ENCODE measurements around the gene NFKBIB. TPM values are rescaled to one million over a fixed set of nuclear protein-coding genes. Genes with fewer than 3 reads are reported as not detected.

NFKBIB gene
- total RNA-seq, 1 experiment from 2014 or later = 29.7 TPM

- Histone ChIP-seq H3K4me1 (no peaks in the 10 kb centered on the region), H3K36me3 (no peaks in the 10 kb centered on the region), H3K27ac (no peak overlapping the region), H3K4me3 (no peak overlapping the region), H3K27me3 (no peaks in the 10 kb centered on the region), H3K9me3 (replicated peaks) (no peaks in the 10 kb centered on the region)
- no peak for DNase-seq
Observed at GRCh38 chr19:38942471-38943181, 42.9 kb downstream of the NFKBIB start.

DNA sequence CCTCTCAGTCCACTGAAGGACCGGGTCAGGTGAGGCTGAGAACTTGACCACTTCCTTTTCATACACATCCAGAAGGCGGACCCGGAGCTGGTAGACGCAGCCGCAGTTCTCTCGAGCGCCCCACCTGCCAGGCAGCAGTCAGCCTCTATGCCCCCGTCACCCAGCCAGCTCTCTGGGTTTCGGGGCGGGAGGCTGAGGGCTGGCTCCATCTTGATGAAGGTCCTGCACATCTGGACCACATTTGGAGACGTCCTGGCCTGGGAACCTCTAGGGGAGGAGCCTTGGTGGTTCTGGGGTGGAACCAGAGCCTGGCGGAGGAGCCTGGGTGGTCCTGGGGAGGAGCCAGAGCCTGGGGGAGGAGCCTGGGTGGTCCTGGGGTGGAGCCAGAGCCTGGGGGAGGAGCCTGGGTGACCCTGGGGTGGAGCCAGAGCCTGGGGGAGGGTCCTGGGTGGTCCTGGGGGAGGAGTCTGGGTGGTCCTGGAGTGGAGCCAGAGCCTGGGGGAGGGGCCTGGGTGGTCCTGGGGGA is 45.3 kb downstream of the NFKBIB start:
- Histone ChIP-seq H3K36me3 (no peaks in the 10 kb centered on the region), H3K9me3 (replicated peaks) (no peaks in the 10 kb centered on the region), H3K27ac (no peak overlapping the region), H3K4me3 (no peak overlapping the region), H3K27me3 (no peaks in the 10 kb centered on the region), H3K4me1 (no peaks in the 10 kb centered on the region)
- DNase-seq = no peak

DNA sequence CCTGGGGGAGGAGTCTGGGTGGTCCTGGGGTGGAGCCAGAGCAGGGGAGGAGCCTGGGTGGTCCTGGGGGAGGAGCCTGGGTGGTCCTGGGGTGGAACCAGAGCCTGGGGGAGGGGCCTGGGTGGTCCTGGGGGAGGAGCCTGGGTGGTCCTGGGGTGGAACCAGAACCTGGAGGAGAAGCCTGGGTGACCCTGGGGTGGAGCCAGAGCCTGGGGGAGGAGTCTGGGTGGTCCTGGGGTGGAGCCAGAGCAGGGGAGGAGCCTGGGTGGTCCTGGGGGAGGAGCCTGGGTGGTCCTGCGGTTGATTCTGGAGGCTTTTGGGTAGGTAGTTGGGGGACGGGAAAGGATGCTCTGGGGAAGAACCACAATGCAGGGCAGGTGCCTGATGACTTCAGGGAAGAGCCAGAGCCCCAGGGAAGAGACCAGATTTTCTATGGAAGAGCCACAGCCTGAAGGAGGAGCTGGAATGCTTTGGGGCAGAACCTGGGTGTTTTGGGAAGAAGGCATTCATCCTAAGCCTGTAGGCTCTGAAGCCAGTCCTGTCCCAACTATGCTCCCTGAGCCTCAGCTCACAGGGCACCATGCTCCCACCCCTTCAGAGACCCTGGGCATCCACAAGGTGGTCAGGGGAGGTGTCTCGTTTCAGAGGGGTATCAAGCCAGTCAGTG is 45.9 kb downstream of the NFKBIB start:
- Histone ChIP-seq H3K36me3 (no peaks in the 10 kb centered on the region), H3K27me3 (no peaks in the 10 kb centered on the region), H3K4me3 (no peak overlapping the region), H3K27ac (no peak overlapping the region), H3K4me1 (no peaks in the 10 kb centered on the region), H3K9me3 (replicated peaks) (no peaks in the 10 kb centered on the region)
- no peak for DNase-seq

DNA sequence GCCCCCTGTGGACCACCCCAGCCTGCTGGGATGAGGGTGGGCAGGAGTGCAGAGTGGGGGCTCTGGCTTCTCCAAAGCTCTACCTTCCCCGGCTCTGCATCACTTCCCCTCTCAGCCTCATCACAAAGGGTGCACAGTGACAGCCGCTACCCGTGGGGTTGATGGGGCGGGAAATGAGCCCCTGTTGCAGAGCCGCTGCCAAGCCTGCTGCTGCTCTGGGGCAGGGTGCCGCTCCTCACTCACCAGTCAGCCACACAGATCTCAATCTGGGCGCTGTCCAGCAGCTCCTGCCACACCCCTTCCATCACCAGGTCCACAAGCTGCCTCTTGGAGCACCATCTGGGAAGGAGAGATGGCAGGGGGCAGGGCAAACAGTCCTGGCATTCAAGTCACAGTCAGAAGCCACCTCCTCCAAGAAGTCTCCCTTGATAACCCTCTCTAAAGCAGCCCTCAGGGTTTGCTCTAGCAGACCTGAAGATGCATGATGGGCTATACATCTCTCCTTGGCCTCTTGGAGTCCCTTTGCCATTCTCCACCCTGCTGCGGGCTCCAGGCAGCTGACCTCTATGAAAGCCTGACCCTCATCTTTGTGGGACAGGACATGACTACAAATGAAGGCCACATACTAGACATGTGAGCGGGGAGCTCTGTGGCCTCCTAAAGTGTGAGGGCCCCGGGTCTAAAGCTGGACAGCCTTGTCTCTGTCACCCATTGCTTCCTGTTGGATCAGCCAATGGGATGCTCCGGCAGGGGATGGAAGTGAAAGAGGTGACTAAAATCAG is 46.7 kb downstream of the NFKBIB start:
- Histone ChIP-seq H3K27ac (no peak overlapping the region), H3K36me3 (no peaks in the 10 kb centered on the region), H3K4me1 (no peaks in the 10 kb centered on the region), H3K27me3 (no peaks in the 10 kb centered on the region), H3K9me3 (replicated peaks) (no peaks in the 10 kb centered on the region), H3K4me3 (no peak overlapping the region)
- no peak for DNase-seq

GRCh38 chr19:38949580-38950367 is 50.0 kb downstream of the NFKBIB start:
- DNase-seq = no peak
- H3K4me1 ChIP-seq = no peaks in the 10 kb centered on the region
- no peak overlapping the region for H3K27ac ChIP-seq
- no peaks in the 10 kb centered on the region for H3K27me3 ChIP-seq
- no peak overlapping the region for H3K4me3 ChIP-seq
- no peaks in the 10 kb centered on the region for H3K36me3 ChIP-seq
- H3K9me3 ChIP-seq (replicated peaks) = no peaks in the 10 kb centered on the region

- H3K9me3 ChIP-seq (replicated peaks) = no peaks in the 10 kb centered on the region
Observed at GRCh38 chr19:38951187-38951586, 51.4 kb downstream of the NFKBIB start.

GRCh38 chr19:38952395-38953165 is 52.8 kb downstream of the NFKBIB start:
- no peak overlapping the region for H3K4me3 ChIP-seq
- H3K27me3 ChIP-seq = no peaks in the 10 kb centered on the region
- peak; percentile 69 to 87 for DNase-seq
- no peaks in the 10 kb centered on the region for H3K36me3 ChIP-seq
- H3K9me3 ChIP-seq (replicated peaks) = no peaks in the 10 kb centered on the region
- H3K4me1 ChIP-seq = no peaks in the 10 kb centered on the region
- no peak overlapping the region for H3K27ac ChIP-seq

More at GRCh38 chr19:38951187-38951586, 51.4 kb downstream of the NFKBIB start:
- H3K27ac ChIP-seq = no peak overlapping the region
- H3K4me3 ChIP-seq = no peak overlapping the region
- no peaks in the 10 kb centered on the region for H3K36me3 ChIP-seq
- no peaks in the 10 kb centered on the region for H3K27me3 ChIP-seq
- DNase-seq = no peak
- H3K4me1 ChIP-seq = no peaks in the 10 kb centered on the region

GRCh38 chr19:38953677-38954076 is 53.9 kb downstream of the NFKBIB start:
- Histone ChIP-seq H3K4me1 (no peaks in the 10 kb centered on the region), H3K36me3 (no peaks in the 10 kb centered on the region), H3K4me3 (no peak overlapping the region), H3K27me3 (no peaks in the 10 kb centered on the region), H3K27ac (no peak overlapping the region), H3K9me3 (replicated peaks) (no peaks in the 10 kb centered on the region)
- no peak for DNase-seq

GRCh38 chr19:38956264-38956663 is 56.5 kb downstream of the NFKBIB start:
- no peaks in the 10 kb centered on the region for H3K9me3 ChIP-seq (replicated peaks)
- no peak overlapping the region for H3K4me3 ChIP-seq
- no peak for DNase-seq
- H3K27me3 ChIP-seq = no peaks in the 10 kb centered on the region
- no peaks in the 10 kb centered on the region for H3K4me1 ChIP-seq
- no peaks in the 10 kb centered on the region for H3K36me3 ChIP-seq
- H3K27ac ChIP-seq = no peak overlapping the region

- no peaks in the 10 kb centered on the region for H3K27me3 ChIP-seq
- DNase-seq = no peak
- no peaks in the 10 kb centered on the region for H3K9me3 ChIP-seq (replicated peaks)
- H3K4me1 ChIP-seq = no peaks in the 10 kb centered on the region
- H3K27ac ChIP-seq = no peak overlapping the region
- H3K36me3 ChIP-seq = no peaks in the 10 kb centered on the region
- H3K4me3 ChIP-seq = no peak overlapping the region
Observed at GRCh38 chr19:38958301-38958700, 58.5 kb downstream of the NFKBIB start.

Other genes with a start within 250 kb of the NFKBIB start
- gene CAPN12, start 155.5 kb upstream of the NFKBIB start, total RNA-seq (2014; rRNA removed; shearing (Covaris generic)) = not detected in 2 replicates
- gene LGALS7, start 126.5 kb upstream of the NFKBIB start, total RNA-seq (2014; rRNA removed; shearing (Covaris generic)) = 0.28 and 0.71 TPM in 2 replicates
- not detected in 2 replicates for gene LGALS7B, start 110.8 kb upstream of the NFKBIB start, total RNA-seq (2014; rRNA removed; shearing (Covaris generic))
- 0.06 and 0.66 TPM in 2 replicates for gene LGALS4, start 87.0 kb upstream of the NFKBIB start, total RNA-seq (2014; rRNA removed; shearing (Covaris generic))
- 55.8 and 64.6 TPM in 2 replicates for gene ECH1, start 68.2 kb upstream of the NFKBIB start, total RNA-seq (2014; rRNA removed; shearing (Covaris generic))
- gene HNRNPL, start 50.0 kb upstream of the NFKBIB start, total RNA-seq (2014; rRNA removed; shearing (Covaris generic)) = 454 and 471 TPM in 2 replicates
- 0.35 and 0.79 TPM in 2 replicates for gene RINL, start 21.7 kb upstream of the NFKBIB start, total RNA-seq (2014; rRNA removed; shearing (Covaris generic))
- 42.1 and 44.6 TPM in 2 replicates for gene SIRT2, start 351 bp upstream of the NFKBIB start, total RNA-seq (2014; rRNA removed; shearing (Covaris generic))
- 0.43 and 0.79 TPM in 2 replicates for gene CCER2, start 12.2 kb downstream of the NFKBIB start, total RNA-seq (2014; rRNA removed; shearing (Covaris generic))
- 20.0 and 25.7 TPM in 2 replicates for gene SARS2, start 30.8 kb downstream of the NFKBIB start, total RNA-seq (2014; rRNA removed; shearing (Covaris generic))
- 54.0 and 63.8 TPM in 2 replicates for gene MRPS12, start 31.0 kb downstream of the NFKBIB start, total RNA-seq (2014; rRNA removed; shearing (Covaris generic))
- gene FBXO17, start 75.8 kb downstream of the NFKBIB start, total RNA-seq (2014; rRNA removed; shearing (Covaris generic)) = 4.6 and 5.3 TPM in 2 replicates
- 0.71 and 1.0 TPM in 2 replicates for gene FBXO27, start 132.6 kb downstream of the NFKBIB start, total RNA-seq (2014; rRNA removed; shearing (Covaris generic))
- not detected in 2 replicates for gene ACP7, start 184.4 kb downstream of the NFKBIB start, total RNA-seq (2014; rRNA removed; shearing (Covaris generic))
- 9.1 and 11.6 TPM in 2 replicates for gene PAK4, start 225.8 kb downstream of the NFKBIB start, total RNA-seq (2014; rRNA removed; shearing (Covaris generic))